ENCODE data around the gene BTN1A1.
"Not testable (repeated sequence)": the region's sequence is repeated elsewhere in the genome, so short reads cannot be mapped to it uniquely, and the experiment has no call there.

BTN1A1 gene, protein sequence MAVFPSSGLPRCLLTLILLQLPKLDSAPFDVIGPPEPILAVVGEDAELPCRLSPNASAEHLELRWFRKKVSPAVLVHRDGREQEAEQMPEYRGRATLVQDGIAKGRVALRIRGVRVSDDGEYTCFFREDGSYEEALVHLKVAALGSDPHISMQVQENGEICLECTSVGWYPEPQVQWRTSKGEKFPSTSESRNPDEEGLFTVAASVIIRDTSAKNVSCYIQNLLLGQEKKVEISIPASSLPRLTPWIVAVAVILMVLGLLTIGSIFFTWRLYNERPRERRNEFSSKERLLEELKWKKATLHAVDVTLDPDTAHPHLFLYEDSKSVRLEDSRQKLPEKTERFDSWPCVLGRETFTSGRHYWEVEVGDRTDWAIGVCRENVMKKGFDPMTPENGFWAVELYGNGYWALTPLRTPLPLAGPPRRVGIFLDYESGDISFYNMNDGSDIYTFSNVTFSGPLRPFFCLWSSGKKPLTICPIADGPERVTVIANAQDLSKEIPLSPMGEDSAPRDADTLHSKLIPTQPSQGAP

GRCh38 chr6:26500102-26500501 is at the start of gene BTN1A1:
Gene BTN1A1, plus strand, starts transcription at chr6:26500303. Its CDS starts 984 bp downstream, at chr6:26501287.
- no peak for DNase-seq

DNA sequence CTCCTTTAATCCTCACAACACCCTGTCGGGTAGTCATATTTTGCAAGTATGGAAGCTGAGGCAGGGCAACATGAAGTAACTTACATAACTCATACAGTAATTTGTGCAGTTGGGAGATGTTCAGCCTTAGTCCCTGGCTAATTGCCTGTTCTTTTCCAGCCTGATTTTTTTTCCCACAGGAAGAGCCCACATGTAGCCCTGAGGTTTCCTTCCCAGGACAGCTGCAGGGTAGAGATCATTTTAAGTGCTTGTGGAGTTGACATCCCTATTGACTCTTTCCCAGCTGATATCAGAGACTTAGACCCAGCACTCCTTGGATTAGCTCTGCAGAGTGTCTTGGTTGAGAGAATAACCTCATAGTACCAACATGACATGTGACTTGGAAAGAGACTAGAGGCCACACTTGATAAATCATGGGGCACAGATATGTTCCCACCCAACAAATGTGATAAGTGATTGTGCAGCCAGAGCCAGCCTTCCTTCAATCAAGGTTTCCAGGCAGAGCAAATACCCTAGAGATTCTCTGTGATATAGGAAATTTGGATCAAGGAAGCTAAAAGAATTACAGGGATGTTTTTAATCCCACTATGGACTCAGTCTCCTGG is 47.4 kb upstream of the BTN1A1 start:
- DNase-seq = no peak

DNA sequence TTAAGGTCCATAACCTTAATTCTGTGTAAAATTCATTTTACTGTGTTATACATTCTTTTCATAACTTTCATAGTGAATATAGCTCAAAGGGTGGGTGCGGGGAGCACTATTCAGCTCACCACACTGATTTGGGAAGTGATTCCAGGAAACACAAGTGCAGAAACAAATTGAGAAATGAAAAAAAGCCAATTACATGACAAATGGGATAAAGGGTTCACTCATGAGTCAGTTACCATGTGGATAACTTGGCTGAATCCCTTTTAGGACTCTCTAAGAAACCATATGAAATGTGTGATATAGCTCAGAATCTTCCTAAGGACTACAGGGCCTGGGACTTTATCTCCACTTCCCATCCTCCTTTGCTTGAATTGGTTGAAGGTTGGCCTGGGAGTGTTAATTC is 45.5 kb upstream of the BTN1A1 start:
- no peak for DNase-seq

DNA sequence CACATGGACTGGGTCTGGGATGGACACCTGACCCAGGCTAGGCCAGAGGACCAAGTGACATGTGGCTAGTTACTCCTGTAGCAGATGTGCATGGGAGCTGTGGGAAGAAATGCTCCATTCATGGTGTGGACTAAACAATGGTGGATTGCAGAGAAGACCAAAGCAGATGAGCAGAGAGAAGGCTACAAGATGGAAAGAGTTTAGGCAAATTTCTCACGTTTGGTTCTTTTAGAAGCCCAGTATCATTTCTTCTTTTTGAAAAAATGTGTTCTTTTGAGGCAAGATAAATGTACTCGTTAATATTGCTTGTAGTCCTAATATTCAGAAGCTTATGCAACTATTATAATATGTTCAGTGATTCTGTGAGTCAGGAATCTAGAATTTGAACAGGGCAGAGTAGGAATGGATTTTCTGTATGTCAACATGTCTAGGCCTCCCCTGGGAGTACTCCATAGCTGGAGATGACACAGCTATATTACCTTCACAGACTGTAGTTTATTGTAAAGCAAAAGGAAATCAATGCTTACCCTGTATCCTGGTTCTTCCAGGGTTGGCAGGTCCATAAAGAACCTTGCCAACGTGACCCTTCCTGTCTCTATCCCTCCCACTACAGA is 44.6 kb upstream of the BTN1A1 start:
- DNase-seq = no peak

GRCh38 chr6:26457264-26457805 is 42.8 kb upstream of the BTN1A1 start:
- peak; percentile 44 for DNase-seq

DNA sequence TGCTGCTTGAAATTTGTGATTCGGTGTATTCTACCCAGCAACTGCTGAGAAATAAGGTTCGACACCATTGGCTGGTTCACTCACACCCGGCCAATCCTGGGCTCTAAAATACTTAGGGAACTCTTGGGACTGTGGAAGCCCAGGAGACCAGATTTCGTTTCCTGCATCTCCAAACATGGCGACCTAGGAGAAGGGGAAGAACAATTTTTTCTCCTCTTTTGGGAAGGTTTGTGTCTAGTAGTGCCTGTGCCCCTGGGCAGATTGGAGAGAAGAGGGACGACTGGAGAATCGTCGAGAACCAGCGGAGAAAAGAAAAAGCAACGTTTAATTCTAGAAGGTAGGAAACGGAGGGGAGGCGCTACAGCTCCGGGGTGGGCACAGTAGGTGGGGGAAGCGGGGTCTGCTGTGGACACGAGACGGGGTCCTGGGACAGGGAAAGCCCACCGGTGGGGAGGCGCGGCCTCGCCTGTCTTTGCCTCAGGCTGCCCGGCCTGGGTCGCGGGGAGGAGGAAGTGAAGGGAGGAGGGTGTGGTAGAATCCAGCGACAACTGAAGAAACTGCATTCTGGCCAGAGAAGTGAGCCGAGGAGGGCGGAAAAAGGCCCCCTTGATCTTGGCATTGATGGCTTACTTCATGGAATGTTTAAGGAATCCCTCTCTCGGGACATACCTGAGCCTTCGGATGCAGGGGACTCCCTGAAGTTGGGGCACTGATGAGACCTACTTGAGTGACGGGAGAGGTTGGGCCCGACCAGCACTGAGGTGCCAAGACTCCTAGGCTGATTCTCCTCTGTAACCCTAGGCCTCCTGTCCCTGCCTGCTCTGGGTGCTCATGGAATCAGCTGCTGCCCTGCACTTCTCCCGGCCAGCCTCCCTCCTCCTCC is 42.1 kb upstream of the BTN1A1 start, which contains the start of gene BTN2A1:
BTN2A1 (plus strand) TSS at position 150 of the 883 bp plus-strand sequence; CDS start at position 832, 682 bp downstream.
- DNase-seq = peak; percentile 63

- no peak for DNase-seq
These were observed 40.9 kb upstream of the BTN1A1 start for GRCh38 chr6:26459023-26459810.

DNA sequence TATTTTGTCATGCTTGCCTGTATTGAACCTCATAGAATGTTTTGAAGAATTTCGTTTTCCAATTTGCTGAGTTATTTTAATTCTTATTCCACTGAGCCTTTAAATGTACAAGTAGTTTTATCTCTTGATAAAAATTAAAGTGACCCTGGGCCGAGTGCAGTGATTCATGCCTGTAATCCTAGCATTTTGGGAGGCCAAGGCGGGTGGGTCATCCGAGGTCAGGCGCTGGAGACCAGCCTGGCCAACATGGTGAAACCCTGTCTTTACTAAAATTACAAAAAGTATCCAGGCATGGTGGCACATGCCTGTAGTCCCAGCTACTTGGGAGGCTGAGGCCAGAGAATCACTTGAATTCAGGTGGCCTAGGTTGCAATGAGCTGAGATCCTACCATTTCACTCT is 38.8 kb upstream of the BTN1A1 start:
- not testable (repeated sequence) for DNase-seq

DNA sequence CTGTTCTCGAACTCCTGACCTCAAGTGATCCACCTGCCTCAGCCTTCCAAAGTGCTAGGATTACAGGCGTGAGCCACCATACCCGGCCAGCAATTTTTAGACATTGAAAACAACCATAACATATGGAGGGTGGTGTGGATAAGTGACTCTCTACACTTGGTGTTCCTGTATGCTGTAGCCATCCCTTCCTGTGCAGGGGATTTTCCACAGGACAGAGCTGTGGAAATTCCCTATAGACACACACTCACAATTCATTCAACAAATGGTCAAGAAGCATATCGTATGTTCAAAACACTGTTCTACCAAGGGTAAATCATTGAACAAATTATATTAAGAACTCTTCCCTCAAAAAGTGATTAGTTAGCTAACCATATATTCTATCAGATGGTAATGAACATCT is 36.1 kb upstream of the BTN1A1 start:
- no peak for DNase-seq

DNA sequence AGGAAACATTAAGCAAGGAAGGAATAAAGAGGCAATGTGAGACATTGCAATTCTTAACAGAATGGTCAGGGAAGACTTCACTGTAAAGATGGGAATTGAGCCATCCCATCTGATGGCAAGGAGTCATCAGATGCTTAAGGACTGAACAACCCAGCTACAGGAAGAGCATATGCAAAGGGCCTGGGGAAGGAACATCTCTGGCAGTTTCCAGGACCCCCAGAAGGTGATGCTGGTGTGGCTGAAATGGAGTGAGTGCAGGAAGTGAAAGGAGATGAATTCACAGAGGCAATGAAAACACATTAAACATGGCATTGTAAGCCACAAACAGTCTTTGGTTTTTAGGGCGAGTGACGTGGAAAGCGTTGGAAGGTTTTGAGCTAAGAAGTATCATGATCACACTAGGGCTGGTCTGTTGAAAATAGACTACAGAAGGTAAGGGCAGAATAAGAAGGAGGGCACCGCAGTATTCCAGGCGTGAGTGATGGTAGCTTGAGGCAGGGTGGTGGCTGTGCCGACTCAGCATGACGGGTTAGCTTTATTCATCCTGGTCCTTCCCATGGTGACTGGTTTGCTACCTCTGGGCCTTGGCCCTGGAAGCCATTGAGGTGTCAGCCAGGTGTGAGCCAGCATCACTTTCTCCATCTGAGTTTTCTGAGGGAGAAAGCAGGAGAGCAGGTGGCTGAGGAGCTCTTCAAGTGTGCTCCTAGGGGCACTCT is 35.5 kb upstream of the BTN1A1 start:
- no peak for DNase-seq

- DNase-seq = no peak
These were observed 34.3 kb upstream of the BTN1A1 start for GRCh38 chr6:26465776-26466175.

DNA sequence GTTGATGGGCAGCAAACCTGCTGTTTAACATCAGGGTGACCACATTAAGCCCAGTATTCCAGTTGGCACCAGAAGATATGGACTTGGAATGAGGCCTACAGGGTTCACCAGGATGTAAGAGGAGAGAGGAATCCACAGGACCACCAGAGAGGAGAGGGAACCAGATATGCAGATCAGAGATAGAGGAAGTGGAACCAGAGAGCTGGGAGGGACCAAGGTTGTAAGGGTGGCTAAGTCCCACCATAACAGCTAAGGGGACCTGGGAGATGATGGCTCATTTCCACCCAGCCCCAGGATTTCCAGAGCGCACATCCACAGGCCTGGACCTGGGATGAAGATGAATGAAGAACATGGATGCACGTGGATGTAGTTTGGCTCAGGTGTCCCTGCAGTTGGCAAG is 31.3 kb upstream of the BTN1A1 start:
- no peak for DNase-seq

GRCh38 chr6:26470643-26471042 is 29.5 kb upstream of the BTN1A1 start:
- DNase-seq = no peak

DNA sequence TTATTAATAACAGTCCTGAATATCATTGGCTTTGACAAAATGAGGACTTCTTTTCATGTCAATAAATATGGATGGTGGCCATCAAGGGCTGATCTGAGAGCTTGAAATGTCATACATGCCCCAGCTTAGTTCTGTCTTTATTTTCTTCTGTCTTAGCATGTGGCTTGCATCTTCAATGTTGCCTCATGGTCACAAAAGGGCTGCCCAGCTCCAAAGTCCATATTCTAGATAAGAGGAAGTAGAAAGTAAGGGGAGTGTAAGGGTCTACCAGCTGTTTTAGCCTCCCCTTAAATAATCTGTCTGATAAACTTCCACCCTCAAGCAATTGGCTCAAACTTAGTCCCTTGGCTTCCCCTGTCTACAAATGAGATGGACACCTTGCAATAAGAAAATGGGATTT is 28.1 kb upstream of the BTN1A1 start:
- no peak for DNase-seq

- DNase-seq = no peak
These were observed 27.4 kb upstream of the BTN1A1 start for GRCh38 chr6:26472549-26473290.

DNA sequence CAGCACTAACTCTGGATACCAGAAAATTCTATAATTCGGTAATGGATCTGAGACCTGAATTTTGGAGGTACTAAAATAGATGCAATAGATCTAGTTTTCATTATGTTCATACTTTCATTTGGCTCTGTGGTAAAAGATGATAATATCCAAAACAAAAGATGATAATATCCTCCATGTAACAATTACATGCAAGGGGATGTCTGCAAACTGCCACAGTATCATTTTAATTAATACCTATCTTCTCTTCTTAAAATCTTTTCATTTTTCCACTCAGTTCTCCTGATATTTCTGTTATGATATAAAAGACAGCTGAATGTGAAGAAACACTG is 26.7 kb upstream of the BTN1A1 start:
- no peak for DNase-seq

DNA sequence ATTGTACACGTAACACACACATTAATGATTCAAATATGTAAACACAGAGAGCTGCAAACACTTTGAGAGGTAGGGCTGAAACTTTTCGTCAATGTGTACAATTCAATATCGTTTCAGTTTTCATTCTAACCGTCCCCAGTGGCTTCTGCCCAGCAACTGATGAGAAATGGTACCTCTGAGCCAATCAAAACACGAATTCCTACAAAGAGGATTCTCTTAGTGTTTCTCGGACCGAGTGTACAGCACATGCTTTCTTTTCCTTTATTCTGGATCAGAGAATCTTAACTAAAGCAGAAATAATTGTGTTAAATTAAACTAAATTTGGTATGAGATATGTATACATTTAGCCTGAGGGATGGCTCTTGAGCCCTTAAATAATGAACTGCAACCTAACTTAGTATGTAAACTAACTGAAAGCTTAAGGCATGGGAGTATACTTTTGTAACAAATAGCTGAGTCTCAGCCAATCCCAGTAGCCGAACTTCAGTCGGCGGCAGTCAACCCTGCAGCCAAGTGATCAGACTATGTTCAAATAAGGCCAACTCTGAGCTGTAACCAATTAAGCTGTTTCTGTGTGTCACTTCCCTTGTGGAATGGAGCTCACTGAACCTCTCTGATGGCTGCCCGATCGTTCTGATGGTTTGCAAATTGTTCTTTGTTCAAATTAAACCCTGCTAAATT is 26.2 kb upstream of the BTN1A1 start:
- DNase-seq = peak; percentile 68

DNA sequence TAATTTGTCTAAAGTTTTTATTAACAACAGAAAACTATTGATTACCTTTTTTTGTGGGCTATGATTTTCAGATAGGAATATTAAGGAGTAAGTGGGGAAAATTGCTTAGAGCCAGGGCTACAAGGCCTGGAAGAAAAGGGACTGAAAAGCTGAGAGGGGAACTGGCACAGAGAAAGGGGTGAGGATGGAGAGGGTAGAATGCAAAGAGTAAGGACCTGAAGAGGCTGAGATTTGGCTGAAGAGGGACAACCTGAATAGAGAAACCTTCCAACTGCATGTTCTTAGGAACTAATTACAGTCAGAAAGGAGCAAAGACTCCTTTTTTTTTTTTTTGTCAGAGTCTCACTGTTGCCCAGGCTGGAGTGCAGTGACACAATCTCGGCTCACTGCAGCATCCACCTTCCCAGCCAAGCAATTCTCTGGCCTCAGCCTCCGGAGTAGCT is 25.6 kb upstream of the BTN1A1 start:
- no peak for DNase-seq
